Right lobe of liver (tissue), 4 donors: ENCODE measurements around the gene BCL2L11.

Experiments used
- CTCF ChIP-seq, 4 donors: fragments of 200-600 bp in 3 of 4; fragments of 450-650 bp in 1 of 4; IDR thresholded peaks; one replicate each; pipeline versions ENCODE4 v1.5.1 to v1.8.0; 2016 to 2022; ENCODE audit warnings: antibody characterized with exemption in 4 of 4, mild to moderate bottlenecking in 2 of 4
- POLR2A ChIP-seq: fragments of 450-650 bp; IDR thresholded peaks from one replicate; pipeline ENCODE4 v1.6.1; 2017; ENCODE audit warnings: antibody characterized with exemption, mild to moderate bottlenecking
- donor health status: DM: no; HTN: no; CAD: no.
- donor health status: DM: no; HTN: no; CAD: no.
- donor health status: DM: no; HTN: yes; CAD: no.

- TF ChIP-seq CTCF (IDR thresholded peaks at IDR 0.05) (no peak), POLR2A (no peak)
Observed at GRCh38 chr2:111201214-111201613, 80.5 kb downstream of the BCL2L11 start.
